Measurements from ENCODE around the gene TSPAN4. TPM values are rescaled to one million over a fixed set of nuclear protein-coding genes. Genes with fewer than 3 reads are reported as not detected.

TSPAN4 gene
- total RNA-seq, 1 experiment from 2014 or later: 50.3 TPM

DNA sequence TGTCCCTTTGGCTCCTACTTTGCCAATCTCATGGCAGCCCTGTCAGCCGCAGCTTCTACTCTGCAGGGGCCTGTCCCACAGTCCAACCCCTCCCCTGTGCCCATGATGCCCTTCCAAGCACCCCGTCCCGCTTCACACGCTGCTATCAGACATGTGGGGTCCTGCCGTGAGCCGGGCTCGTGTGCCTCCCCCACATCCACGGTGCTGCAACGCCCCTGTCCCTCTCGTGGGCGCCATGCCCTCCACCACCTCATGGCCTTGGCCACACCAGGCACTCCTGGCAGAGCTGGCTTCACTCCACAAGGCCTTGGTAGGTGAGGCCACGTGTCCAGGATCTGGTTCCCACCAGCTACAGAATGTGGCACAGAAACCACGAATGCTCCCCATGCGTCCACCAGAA, 44.9 kb downstream of the TSPAN4 start (continued):
- TF ChIP-seq POLR2A (IDR thresholded peaks at IDR 0.05; ENCODE audit: borderline replicate concordance, extremely low read depth, insufficient read depth, insufficient read length) (no peak), CBX3 (IDR thresholded peaks at IDR 0.05; ENCODE audit: low read depth) (no peak), EZH2phosphoT487 (IDR thresholded peaks at IDR 0.05; ENCODE audit: borderline replicate concordance) (no peak), SRF (IDR thresholded peaks at IDR 0.05; ENCODE audit: low read depth) (no peak)

DNA sequence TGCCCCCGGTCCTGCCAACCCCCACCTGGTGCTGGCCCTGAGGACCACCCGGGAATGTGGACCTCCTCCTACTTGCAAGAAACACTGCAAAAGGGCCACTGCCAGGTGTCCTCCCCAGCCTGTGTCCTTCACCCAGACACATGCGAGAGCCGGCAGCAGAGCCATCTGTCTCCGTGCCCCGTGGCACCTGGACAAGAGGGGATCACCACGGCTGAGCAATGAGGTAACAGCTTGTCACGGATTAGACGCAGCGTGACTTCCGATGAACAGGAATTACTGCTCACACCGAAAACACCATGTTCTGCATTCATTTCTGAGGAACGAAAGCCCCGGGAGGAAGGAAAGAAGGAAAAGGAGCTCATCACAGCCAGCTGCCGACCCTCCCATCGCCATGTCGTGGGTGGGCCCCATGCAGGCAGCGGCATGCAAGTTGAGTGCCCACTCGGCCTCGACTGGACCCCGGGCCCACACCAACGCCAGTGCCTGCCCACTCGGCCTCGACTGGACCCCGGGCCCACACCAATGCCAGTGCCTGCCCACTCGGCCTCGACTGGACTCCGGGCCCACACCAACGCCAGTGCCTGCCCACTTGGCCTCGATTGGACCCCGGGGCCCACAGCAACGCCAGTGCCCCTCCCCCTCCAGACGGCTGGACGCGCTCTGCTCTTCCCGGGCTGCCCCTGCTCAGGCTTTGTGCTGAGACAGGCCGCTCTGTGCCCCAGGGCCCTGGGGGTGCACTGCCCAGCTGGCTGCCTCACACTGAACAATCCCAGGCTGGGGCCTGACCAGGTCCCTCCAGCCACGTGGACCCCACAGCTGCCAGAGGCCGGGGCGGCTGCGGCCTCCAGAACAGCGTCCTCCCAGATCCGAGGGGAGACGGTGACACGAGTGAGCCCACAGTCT, 45.9 kb downstream of the TSPAN4 start:
- H3K9me2 ChIP-seq (ENCODE audit: insufficient read depth): no peaks in the 10 kb centered on the region
- peaks cover 0 to 2% of the 10 kb centered on the region in 2 experiments; a peak in 2 of 4 replicates for H3K36me3 ChIP-seq (ENCODE audit: control insufficient read depth in 1 of 2, insufficient read depth in 2 of 2, low read length in 2 of 2)
- H3K4me2 ChIP-seq (ENCODE audit: low read length): no peak overlapping the region
- ChIA-PET RAD21 (ENCODE audit: low non-redundant PET in 1 of 2, low total read pairs in 2 of 2, uncharacterized antibody in 2 of 2, unreplicated experiment in 2 of 2) (no interaction called here), POLR2A (no interaction called here), CTCF (no interaction called here)
- peaks cover 0 to 2% of the 10 kb centered on the region in 2 experiments; a peak in 1 of 4 replicates for H3K4me1 ChIP-seq (ENCODE audit: control insufficient read depth in 1 of 2, insufficient read depth in 2 of 2, low read length in 2 of 2)
- H4K20me1 ChIP-seq (ENCODE audit: insufficient read depth): no peaks in the 10 kb centered on the region
- H3K27ac ChIP-seq (ENCODE audit: low read depth, low read length): no peak overlapping the region
- H3K4me3 ChIP-seq (replicated peaks in 1 of 2; ENCODE audit: low read depth in 1 of 2, low read length in 2 of 2): no peak overlapping the region
- no peak for ATAC-seq
- H3K79me2 ChIP-seq (ENCODE audit: insufficient read depth, low read length): no peaks in the 10 kb centered on the region
- no peak overlapping the region for H3K9ac ChIP-seq (ENCODE audit: low read length)
- no peaks in the 10 kb centered on the region for H3K27me3 ChIP-seq (ENCODE audit: insufficient read depth, low read length)
- DNase-seq (ENCODE audit: low read depth, low spot score): no peak
- no peak overlapping the region for H2AFZ ChIP-seq (ENCODE audit: low read depth, low read length, poor library complexity, severe bottlenecking)
- no TSS peak for BruUV-seq (replicated peaks)
- intact Hi-C loops (cut with micrococcal nuclease): no loop called here
- H3K9me3 ChIP-seq (ENCODE audit: control insufficient read depth in 1 of 2, insufficient read depth in 1 of 2, low read depth in 1 of 2, low read length in 2 of 2): no peaks in the 10 kb centered on the region
- no peak for TF ChIP-seq TCF7L2 (IDR thresholded peaks at IDR 0.05; ENCODE audit: borderline replicate concordance, extremely low read depth, insufficient read depth, insufficient read length)
- no peak for TF ChIP-seq RAD21 (IDR thresholded peaks at IDR 0.05; ENCODE audit: low read depth)
- no peak for TF ChIP-seq CBX3 (IDR thresholded peaks at IDR 0.05; ENCODE audit: low read depth)
- TF ChIP-seq SP1 (IDR thresholded peaks at IDR 0.05; ENCODE audit: low read depth): no peak
- TF ChIP-seq, protein P1, sequence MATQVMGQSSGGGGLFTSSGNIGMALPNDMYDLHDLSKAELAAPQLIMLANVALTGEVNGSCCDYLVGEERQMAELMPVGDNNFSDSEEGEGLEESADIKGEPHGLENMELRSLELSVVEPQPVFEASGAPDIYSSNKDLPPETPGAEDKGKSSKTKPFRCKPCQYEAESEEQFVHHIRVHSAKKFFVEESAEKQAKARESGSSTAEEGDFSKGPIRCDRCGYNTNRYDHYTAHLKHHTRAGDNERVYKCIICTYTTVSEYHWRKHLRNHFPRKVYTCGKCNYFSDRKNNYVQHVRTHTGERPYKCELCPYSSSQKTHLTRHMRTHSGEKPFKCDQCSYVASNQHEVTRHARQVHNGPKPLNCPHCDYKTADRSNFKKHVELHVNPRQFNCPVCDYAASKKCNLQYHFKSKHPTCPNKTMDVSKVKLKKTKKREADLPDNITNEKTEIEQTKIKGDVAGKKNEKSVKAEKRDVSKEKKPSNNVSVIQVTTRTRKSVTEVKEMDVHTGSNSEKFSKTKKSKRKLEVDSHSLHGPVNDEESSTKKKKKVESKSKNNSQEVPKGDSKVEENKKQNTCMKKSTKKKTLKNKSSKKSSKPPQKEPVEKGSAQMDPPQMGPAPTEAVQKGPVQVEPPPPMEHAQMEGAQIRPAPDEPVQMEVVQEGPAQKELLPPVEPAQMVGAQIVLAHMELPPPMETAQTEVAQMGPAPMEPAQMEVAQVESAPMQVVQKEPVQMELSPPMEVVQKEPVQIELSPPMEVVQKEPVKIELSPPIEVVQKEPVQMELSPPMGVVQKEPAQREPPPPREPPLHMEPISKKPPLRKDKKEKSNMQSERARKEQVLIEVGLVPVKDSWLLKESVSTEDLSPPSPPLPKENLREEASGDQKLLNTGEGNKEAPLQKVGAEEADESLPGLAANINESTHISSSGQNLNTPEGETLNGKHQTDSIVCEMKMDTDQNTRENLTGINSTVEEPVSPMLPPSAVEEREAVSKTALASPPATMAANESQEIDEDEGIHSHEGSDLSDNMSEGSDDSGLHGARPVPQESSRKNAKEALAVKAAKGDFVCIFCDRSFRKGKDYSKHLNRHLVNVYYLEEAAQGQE (IDR thresholded peaks at IDR 0.05; ENCODE audit: low read depth): no peak
- no peak for TF ChIP-seq ELF1 (IDR thresholded peaks at IDR 0.05; ENCODE audit: borderline replicate concordance, low read depth)
- TF ChIP-seq, protein P2, sequence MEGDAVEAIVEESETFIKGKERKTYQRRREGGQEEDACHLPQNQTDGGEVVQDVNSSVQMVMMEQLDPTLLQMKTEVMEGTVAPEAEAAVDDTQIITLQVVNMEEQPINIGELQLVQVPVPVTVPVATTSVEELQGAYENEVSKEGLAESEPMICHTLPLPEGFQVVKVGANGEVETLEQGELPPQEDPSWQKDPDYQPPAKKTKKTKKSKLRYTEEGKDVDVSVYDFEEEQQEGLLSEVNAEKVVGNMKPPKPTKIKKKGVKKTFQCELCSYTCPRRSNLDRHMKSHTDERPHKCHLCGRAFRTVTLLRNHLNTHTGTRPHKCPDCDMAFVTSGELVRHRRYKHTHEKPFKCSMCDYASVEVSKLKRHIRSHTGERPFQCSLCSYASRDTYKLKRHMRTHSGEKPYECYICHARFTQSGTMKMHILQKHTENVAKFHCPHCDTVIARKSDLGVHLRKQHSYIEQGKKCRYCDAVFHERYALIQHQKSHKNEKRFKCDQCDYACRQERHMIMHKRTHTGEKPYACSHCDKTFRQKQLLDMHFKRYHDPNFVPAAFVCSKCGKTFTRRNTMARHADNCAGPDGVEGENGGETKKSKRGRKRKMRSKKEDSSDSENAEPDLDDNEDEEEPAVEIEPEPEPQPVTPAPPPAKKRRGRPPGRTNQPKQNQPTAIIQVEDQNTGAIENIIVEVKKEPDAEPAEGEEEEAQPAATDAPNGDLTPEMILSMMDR (IDR thresholded peaks at IDR 0.05 in 2 of 3, conservative IDR thresholded peaks at IDR 0.05 in 1 of 3; ENCODE audit: borderline replicate concordance in 1 of 3, insufficient read depth in 1 of 3, low read depth in 2 of 3, low read length in 2 of 3): no peak
- TF ChIP-seq CEBPB (IDR thresholded peaks at IDR 0.05; ENCODE audit: low read depth): no peak
- no peak for TF ChIP-seq JUND (IDR thresholded peaks at IDR 0.05)
- TF ChIP-seq EGR1 (IDR thresholded peaks at IDR 0.05; ENCODE audit: low read depth): no peak
- TF ChIP-seq POLR2AphosphoS5 (IDR thresholded peaks at IDR 0.05; ENCODE audit: low read depth, low read length): no peak
- TF ChIP-seq ZNF274 (IDR thresholded peaks at IDR 0.05; ENCODE audit: low read depth, low read length): no peak
- no peak for TF ChIP-seq YY1 (IDR thresholded peaks at IDR 0.05; ENCODE audit: extremely low read depth, insufficient replicate concordance, low read depth, low read length)
- no peak for TF ChIP-seq EZH2 (IDR thresholded peaks at IDR 0.05)
- TF ChIP-seq POLR2A (IDR thresholded peaks at IDR 0.05; ENCODE audit: borderline replicate concordance, extremely low read depth, insufficient read depth, insufficient read length): no peak
- TF ChIP-seq, protein P3, sequence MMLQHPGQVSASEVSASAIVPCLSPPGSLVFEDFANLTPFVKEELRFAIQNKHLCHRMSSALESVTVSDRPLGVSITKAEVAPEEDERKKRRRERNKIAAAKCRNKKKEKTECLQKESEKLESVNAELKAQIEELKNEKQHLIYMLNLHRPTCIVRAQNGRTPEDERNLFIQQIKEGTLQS (IDR thresholded peaks at IDR 0.05): no peak
- TF ChIP-seq ZFX (IDR thresholded peaks at IDR 0.05): no peak
- TF ChIP-seq, protein P4, sequence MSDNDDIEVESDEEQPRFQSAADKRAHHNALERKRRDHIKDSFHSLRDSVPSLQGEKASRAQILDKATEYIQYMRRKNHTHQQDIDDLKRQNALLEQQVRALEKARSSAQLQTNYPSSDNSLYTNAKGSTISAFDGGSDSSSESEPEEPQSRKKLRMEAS (IDR thresholded peaks at IDR 0.05): no peak
- TF ChIP-seq EZH2phosphoT487 (IDR thresholded peaks at IDR 0.05; ENCODE audit: borderline replicate concordance): no peak

Measured in HCT116 (cell line).